GM12878 (cell line): ENCODE measurements around the gene TMEM132C. TPM values are rescaled to one million over a fixed set of nuclear protein-coding genes. Genes with fewer than 3 reads are reported as not detected.

ENCODE experiments used
- ATAC-seq: fragments of 200-7000 bp; cut with Tn5 transposase; 3 replicates; pipeline ENCODE4 v1.9.1; 2020; ENCODE audit warnings: mild to moderate bottlenecking, moderate library complexity
- BruUV-seq: library from RNA; stranded (reverse); fragments of 400-500 nt; replicated peaks from 2 replicates; lab custom pipeline; 2021; lab: Mats Ljungman, UMichigan
- CTCF ChIA-PET: fragments of 300-600 bp; sonication (Branson Sonifier 250); formaldehyde crosslinking; extraction: SDS; loops from one replicate; lab custom pipeline; 2021; ENCODE audit warnings: inconsistent platforms; lab: Yijun Ruan, JAX
- POLR2A ChIA-PET: fragments of 350-600 bp; formaldehyde crosslinking; extraction: SDS; loops from one replicate; lab custom pipeline; 2021; ENCODE audit warnings: inconsistent platforms; lab: Charles Lee
- RAD21 ChIA-PET: fragments of 300-600 bp; sonication (Branson Sonifier 250); formaldehyde crosslinking; loops from one replicate; lab custom pipeline; 2023; ENCODE audit warnings: antibody characterized with exemption; ENCODE audit not compliant: unreplicated experiment; lab: Charles Lee
- SMC1A ChIA-PET: fragments of 300-600 bp; sonication (Branson Sonifier 250); formaldehyde crosslinking; loops from one replicate; lab custom pipeline; 2023; ENCODE audit not compliant: unreplicated experiment, uncharacterized antibody; lab: Charles Lee
- DNase-seq: peaks from one replicate; pipeline ENCODE4 v3.0.0-alpha.2; 2011; ENCODE audit warnings: low read depth, low spot score
- FAIRE-seq: peaks from 3 replicates; lab custom pipeline; 2011; peaks lifted over from hg19 to GRCh38; lab: Jason Lieb, UNC
- H2AFZ ChIP-seq: 2 replicates; pipeline ENCODE4 v1.6.0; 2011; ENCODE audit warnings: low read depth, low read length, control low read depth; ENCODE audit not compliant: control insufficient read depth
- H3K27ac ChIP-seq: 2 replicates; pipeline ENCODE4 v1.5.1; 2011; ENCODE audit warnings: control low read depth; ENCODE audit not compliant: control insufficient read depth, insufficient read depth
- H3K27me3 ChIP-seq, 2 experiments: replicated peaks in 1 of 2; 2 replicates each; pipeline versions ENCODE4 v1.6.0 to v1.6.1; 2011; ENCODE audit warnings: low read length in 1 of 2; ENCODE audit not compliant: control insufficient read depth in 2 of 2, insufficient read depth in 2 of 2
- H3K36me3 ChIP-seq, 2 experiments: 2 replicates each; pipeline ENCODE4 v1.5.1; 2011; ENCODE audit warnings: low read length in 1 of 2; ENCODE audit not compliant: control insufficient read depth in 2 of 2, insufficient read depth in 2 of 2
- H3K4me1 ChIP-seq: 2 replicates; pipeline ENCODE4 v1.6.1; 2011; ENCODE audit warnings: mild to moderate bottlenecking, low read length, moderate library complexity, mixed read lengths; ENCODE audit not compliant: control insufficient read depth, insufficient read depth
- H3K4me2 ChIP-seq: 2 replicates; pipeline ENCODE4 v1.6.0; 2011; ENCODE audit warnings: control low read depth; ENCODE audit not compliant: control insufficient read depth, insufficient read depth
- H3K4me3 ChIP-seq: fragments of 200-600 bp; sonication (generic); 2 replicates; pipeline ENCODE4 v1.5.1; 2016
- H3K79me2 ChIP-seq: 2 replicates; pipeline ENCODE4 v1.6.0; 2011; ENCODE audit warnings: low read length; ENCODE audit not compliant: control insufficient read depth, insufficient read depth
- H3K9ac ChIP-seq: 2 replicates; pipeline ENCODE4 v1.8.0; 2011; ENCODE audit warnings: low read length, control low read depth, mixed read lengths; ENCODE audit not compliant: control insufficient read depth, insufficient read depth
- H3K9me3 ChIP-seq: replicated peaks from 3 replicates; pipeline ENCODE4 v1.5.1; 2011; ENCODE audit warnings: mild to moderate bottlenecking, low read length; ENCODE audit not compliant: control insufficient read depth, insufficient read depth
- H4K20me1 ChIP-seq: 2 replicates; pipeline ENCODE4 v1.6.0; 2011; ENCODE audit not compliant: control insufficient read depth, insufficient read depth
- CHD4 ChIP-seq: fragments of 200-600 bp; sonication (generic); IDR thresholded peaks from 2 replicates; pipeline ENCODE4 v1.6.1; 2016; ENCODE audit warnings: mild to moderate bottlenecking
- MEF2A ChIP-seq: IDR thresholded peaks from 2 replicates; pipeline ENCODE4 v1.6.1; 2011; ENCODE audit warnings: low read depth, mild to moderate bottlenecking, low read length, moderate library complexity; ENCODE audit not compliant: insufficient read depth
- NBN ChIP-seq: fragments of 450-650 bp; IDR thresholded peaks from 2 replicates; pipeline ENCODE4 v1.6.1; 2016
- RAD51 ChIP-seq: fragments of 450-650 bp; IDR thresholded peaks from 2 replicates; pipeline ENCODE4 v1.6.1; 2016; ENCODE audit warnings: moderate library complexity, mild to moderate bottlenecking, inconsistent platforms
- RELA ChIP-seq: fragments of 450-650 bp; IDR thresholded peaks from 2 replicates; pipeline ENCODE4 v1.8.0; 2014; ENCODE audit warnings: borderline replicate concordance; ENCODE audit not compliant: partially characterized antibody
- SMC3 ChIP-seq: IDR thresholded peaks from 2 replicates; pipeline ENCODE4 v1.6.1; 2011; ENCODE audit warnings: low read length, improper control_type of control experiment, borderline replicate concordance
- ZNF217 ChIP-seq: fragments of 450-650 bp; IDR thresholded peaks from 2 replicates; pipeline ENCODE4 v1.6.1; 2017; ENCODE audit warnings: antibody characterized with exemption, mild to moderate bottlenecking
- ZSCAN29 ChIP-seq: fragments of 450-650 bp; IDR thresholded peaks from 2 replicates; pipeline ENCODE4 v1.6.1; 2017; ENCODE audit warnings: mild to moderate bottlenecking, moderate library complexity
- WGBS: methylation state at CpG from one replicate; pipeline ENCODE4 v1.1.6; 2016; ENCODE audit warnings: low lambda C conversion rate; ENCODE audit not compliant: insufficient replicate concordance, insufficient coverage; ENCODE audit errors: missing lambda C conversion rate; 5-methylcytosine and 5-hydroxymethylcytosine counted together
- in situ Hi-C: fragments of 300-500 bp; cut with MboI; formaldehyde crosslinking; loops from 9 replicates; pipeline ENCODE4 v1.14.3; 2018; ENCODE audit warnings: mixed read lengths
- intact Hi-C: fragments of 100-400 bp; cut with micrococcal nuclease; formaldehyde crosslinking; loops from one replicate; pipeline ENCODE4 v1.14.2; 2022; ENCODE audit not compliant: unreplicated experiment
- polyA plus RNA-seq, 11 experiments: library from polyadenylated mRNA; depleted of rRNA in 4 of 11; unstranded in 6 of 11; stranded (reverse) in 5 of 11; fragments of >200 nt; fragmentation: Nextera tagmentation in 4 of 11; fragmentation: Illumina TruSeq in 1 of 11; extraction: Ambion mirVana in 4 of 11; extraction: Trizol in 1 of 11; gene quantifications; 1 replicate in 1 of 11; 2 replicates in 10 of 11; pipeline versions ENCODE4 v1.2.1 to v1.2.3, GENCODE V29; 2011 to 2016; ENCODE audit warnings: inconsistent platforms in 2 of 11, missing spikeins in 2 of 11, low read depth in 1 of 11
- total RNA-seq, 4 experiments: library from RNA; depleted of rRNA in 3 of 4; stranded (reverse); fragments of >200 nt in 3 of 4; fragmentation: Illumina TruSeq in 1 of 4; extraction: Trizol in 1 of 4; gene quantifications; 2 replicates each; pipeline versions ENCODE4 v1.2.1 to v1.2.3, GENCODE V29; 2013 to 2021
- TF ChIP-seq, protein P1 (sequence below): fragments of 450-650 bp; IDR thresholded peaks from 2 replicates; pipeline ENCODE4 v1.6.1; 2017; ENCODE audit warnings: mild to moderate bottlenecking, moderate library complexity
- TF ChIP-seq, protein P2 (sequence below): fragments of 450-650 bp; IDR thresholded peaks from 2 replicates; pipeline ENCODE4 v1.6.1; 2017; ENCODE audit warnings: mild to moderate bottlenecking, low read depth, inconsistent platforms; ENCODE audit not compliant: poor library complexity, severe bottlenecking
- TF ChIP-seq, protein P3 (sequence below): fragments of 450-650 bp; IDR thresholded peaks from 2 replicates; pipeline ENCODE4 v1.6.1; 2016; ENCODE audit warnings: mild to moderate bottlenecking

The TMEM132C gene
- total and polyA plus RNA-seq, 10 of the 15 experiments (the other 5 are each of a cell fraction or from before 2014, with no cell fraction given): not detected

DNA sequence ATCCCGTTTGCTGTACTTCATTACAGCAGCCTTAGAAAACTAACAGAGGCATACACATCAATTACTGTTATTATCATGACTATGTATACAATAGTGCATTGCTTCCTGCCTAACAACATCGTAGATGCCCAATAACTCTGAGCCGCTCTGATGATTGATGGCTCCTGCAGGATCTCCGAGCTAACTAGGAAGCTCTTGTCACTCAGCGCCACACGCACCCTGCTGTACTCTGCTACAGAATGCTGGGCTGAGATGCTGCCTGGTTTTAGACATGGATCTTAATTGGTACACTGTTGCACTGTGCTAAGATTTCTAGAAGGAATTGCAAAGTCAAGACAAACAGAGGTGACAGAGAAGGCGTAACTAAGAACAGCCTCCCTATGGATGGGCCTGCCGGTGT is 387.5 kb downstream of the TMEM132C start:
- Histone ChIP-seq H3K27me3 (no peaks in the 10 kb centered on the region), H3K4me3 (no peak overlapping the region), H3K36me3 (no peaks in the 10 kb centered on the region), H3K79me2 (no peaks in the 10 kb centered on the region), H3K4me1 (no peaks in the 10 kb centered on the region), H4K20me1 (no peaks in the 10 kb centered on the region), H3K4me2 (no peak overlapping the region), H3K9me3 (no peaks in the 10 kb centered on the region; the same call in 2 of the 3 replicates), H3K27ac (no peak overlapping the region), H3K9ac (no peak overlapping the region), H2AFZ (no peak overlapping the region)
- intact Hi-C loops: no loop called here
- SMC1A ChIA-PET: no interaction called here
- TF ChIP-seq, protein P1, sequence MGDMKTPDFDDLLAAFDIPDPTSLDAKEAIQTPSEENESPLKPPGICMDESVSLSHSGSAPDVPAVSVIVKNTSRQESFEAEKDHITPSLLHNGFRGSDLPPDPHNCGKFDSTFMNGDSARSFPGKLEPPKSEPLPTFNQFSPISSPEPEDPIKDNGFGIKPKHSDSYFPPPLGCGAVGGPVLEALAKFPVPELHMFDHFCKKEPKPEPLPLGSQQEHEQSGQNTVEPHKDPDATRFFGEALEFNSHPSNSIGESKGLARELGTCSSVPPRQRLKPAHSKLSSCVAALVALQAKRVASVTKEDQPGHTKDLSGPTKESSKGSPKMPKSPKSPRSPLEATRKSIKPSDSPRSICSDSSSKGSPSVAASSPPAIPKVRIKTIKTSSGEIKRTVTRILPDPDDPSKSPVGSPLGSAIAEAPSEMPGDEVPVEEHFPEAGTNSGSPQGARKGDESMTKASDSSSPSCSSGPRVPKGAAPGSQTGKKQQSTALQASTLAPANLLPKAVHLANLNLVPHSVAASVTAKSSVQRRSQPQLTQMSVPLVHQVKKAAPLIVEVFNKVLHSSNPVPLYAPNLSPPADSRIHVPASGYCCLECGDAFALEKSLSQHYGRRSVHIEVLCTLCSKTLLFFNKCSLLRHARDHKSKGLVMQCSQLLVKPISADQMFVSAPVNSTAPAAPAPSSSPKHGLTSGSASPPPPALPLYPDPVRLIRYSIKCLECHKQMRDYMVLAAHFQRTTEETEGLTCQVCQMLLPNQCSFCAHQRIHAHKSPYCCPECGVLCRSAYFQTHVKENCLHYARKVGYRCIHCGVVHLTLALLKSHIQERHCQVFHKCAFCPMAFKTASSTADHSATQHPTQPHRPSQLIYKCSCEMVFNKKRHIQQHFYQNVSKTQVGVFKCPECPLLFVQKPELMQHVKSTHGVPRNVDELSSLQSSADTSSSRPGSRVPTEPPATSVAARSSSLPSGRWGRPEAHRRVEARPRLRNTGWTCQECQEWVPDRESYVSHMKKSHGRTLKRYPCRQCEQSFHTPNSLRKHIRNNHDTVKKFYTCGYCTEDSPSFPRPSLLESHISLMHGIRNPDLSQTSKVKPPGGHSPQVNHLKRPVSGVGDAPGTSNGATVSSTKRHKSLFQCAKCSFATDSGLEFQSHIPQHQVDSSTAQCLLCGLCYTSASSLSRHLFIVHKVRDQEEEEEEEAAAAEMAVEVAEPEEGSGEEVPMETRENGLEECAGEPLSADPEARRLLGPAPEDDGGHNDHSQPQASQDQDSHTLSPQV: no peak
- POLR2A ChIA-PET: no interaction called here
- FAIRE-seq (no peak), ATAC-seq (no peak), DNase-seq (no peak)
- no TSS peak for BruUV-seq
- in situ Hi-C loops: no loop called here
- WGBS: 62% methylated on average over 8 of the region's 8 CpGs
- RAD21 ChIA-PET: no interaction called here
- CTCF ChIA-PET: no interaction called here

DNA sequence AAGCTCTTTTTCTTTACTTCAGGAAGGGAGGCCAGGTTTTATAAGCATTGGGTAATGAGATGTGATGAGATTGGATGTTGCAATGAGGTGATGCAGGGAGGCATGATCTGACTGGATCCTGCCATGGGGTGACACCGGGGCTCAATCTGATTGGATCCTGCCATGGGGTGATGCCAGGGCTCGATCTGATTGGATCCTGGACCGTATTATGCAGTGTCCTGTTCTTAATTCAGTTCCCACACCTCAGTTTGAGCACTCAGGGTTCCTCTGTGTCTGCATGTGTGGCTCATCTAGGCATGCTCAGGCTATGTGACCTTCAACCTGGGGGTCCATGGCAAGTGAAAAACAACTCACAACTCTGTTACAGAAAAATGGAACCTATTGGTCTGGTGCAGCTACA is 390.4 kb downstream of the TMEM132C start:
- Histone ChIP-seq H3K9me3 (no peaks in the 10 kb centered on the region; the same call in 2 of the 3 replicates), H3K4me3 (no peak overlapping the region), H3K36me3 (no peaks in the 10 kb centered on the region), H3K4me2 (no peak overlapping the region), H3K4me1 (no peaks in the 10 kb centered on the region), H4K20me1 (no peaks in the 10 kb centered on the region), H3K27ac (no peak overlapping the region), H3K79me2 (no peaks in the 10 kb centered on the region), H2AFZ (no peak overlapping the region), H3K27me3 (no peaks in the 10 kb centered on the region), H3K9ac (no peak overlapping the region)
- FAIRE-seq: no peak
- in situ Hi-C loops: no loop called here
- ChIA-PET SMC1A (no interaction called here), RAD21 (no interaction called here), CTCF (no interaction called here), POLR2A (no interaction called here)
- ATAC-seq: no peak
- intact Hi-C loops: no loop called here
- WGBS: 10% methylated on average over 3 of the region's 3 CpGs
- no peak for DNase-seq
- BruUV-seq: no TSS peak
- TF ChIP-seq NBN (no peak), CHD4 (no peak), ZNF217 (no peak), RELA (no peak), RAD51 (no peak), ZSCAN29 (no peak), SMC3 (no peak), MEF2A (no peak)
- TF ChIP-seq, protein P2, sequence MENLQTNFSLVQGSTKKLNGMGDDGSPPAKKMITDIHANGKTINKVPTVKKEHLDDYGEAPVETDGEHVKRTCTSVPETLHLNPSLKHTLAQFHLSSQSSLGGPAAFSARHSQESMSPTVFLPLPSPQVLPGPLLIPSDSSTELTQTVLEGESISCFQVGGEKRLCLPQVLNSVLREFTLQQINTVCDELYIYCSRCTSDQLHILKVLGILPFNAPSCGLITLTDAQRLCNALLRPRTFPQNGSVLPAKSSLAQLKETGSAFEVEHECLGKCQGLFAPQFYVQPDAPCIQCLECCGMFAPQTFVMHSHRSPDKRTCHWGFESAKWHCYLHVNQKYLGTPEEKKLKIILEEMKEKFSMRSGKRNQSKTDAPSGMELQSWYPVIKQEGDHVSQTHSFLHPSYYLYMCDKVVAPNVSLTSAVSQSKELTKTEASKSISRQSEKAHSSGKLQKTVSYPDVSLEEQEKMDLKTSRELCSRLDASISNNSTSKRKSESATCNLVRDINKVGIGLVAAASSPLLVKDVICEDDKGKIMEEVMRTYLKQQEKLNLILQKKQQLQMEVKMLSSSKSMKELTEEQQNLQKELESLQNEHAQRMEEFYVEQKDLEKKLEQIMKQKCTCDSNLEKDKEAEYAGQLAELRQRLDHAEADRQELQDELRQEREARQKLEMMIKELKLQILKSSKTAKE: no peak
- TF ChIP-seq, protein P3, sequence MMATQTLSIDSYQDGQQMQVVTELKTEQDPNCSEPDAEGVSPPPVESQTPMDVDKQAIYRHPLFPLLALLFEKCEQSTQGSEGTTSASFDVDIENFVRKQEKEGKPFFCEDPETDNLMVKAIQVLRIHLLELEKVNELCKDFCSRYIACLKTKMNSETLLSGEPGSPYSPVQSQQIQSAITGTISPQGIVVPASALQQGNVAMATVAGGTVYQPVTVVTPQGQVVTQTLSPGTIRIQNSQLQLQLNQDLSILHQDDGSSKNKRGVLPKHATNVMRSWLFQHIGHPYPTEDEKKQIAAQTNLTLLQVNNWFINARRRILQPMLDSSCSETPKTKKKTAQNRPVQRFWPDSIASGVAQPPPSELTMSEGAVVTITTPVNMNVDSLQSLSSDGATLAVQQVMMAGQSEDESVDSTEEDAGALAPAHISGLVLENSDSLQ: no peak
